Measurements from ENCODE around the gene STK32B.

STK32B gene

DNA sequence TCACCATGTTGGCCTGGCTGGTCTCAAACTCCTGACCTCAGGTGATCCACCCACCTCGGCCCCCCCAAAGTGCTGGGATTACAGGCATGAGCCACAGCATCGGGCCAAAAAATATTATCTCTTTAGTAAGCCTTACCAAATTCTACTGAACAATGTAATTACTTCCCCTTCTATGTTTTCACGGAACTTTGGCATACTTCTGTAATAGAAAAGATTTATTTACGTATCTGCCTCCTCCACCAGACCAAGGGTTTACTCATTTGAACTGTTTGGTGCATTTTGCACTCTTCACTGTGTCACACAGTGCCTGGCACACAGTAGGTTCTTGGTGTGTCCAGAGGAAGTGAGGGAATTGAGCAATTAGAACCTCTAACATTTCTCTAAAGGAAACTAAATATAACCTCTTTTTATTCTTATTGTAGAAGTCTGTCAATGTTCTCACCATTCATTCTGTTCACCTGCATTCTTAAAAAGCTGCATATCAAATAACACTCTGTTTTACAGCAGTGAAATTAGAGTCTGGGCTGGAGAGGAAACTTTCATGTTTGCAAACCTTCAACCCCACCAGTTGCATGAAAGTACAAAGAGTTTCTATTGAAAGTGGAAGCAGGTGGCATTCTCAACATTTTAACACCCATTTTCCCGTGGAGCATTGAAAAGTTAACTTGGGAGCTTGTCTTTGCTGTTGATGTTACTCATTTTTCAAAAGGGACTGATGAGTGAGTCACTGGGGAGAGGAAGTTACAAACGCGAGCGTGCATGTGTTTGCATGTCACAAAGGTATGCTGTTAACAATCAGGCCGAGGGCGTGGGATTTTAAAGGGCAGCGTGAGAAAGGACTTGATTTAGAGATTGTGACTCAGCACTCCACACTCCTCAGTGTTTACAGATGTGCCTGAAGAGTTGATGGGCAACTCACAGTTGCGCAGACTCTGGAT is 314.1 kb downstream of the STK32B start:
- DNase-seq (ENCODE audit: low read depth, low spot score): no peak
- no peak overlapping the region for H3K4me3 ChIP-seq (ENCODE audit: low read length)

GRCh38 chr4:5366009-5366386 is 314.7 kb downstream of the STK32B start:
- DNase-seq (ENCODE audit: low read depth, low spot score): no peak
- H3K4me3 ChIP-seq (ENCODE audit: low read length): no peak overlapping the region

- no peak for DNase-seq (ENCODE audit: low read depth, low spot score)
Measured at GRCh38 chr4:5366421-5366820, 315.1 kb downstream of the STK32B start.

DNA sequence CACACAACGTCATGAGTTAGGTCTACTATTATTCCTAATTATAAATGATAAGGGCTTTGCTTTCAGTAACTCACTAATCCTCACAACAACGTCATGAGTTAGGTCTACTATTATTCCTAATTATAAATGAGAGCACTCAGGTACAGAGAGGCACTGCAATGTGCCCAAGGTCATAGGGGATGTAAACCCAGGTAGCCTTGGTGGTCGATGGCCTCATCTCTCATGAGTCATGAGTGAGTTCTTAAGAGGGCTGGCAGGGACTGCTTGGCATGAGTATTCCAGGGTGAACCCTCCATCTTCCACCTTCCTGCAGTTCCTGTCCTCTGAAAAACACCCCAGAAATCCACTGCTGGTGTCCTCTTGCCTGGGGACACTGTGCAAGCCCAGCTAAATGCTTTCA is 317.1 kb downstream of the STK32B start:
- H3K4me3 ChIP-seq (ENCODE audit: low read length): no peak overlapping the region

More at GRCh38 chr4:5366421-5366820, 315.1 kb downstream of the STK32B start:
- H3K4me3 ChIP-seq (ENCODE audit: low read length): no peak overlapping the region

GRCh38 chr4:5370286-5370685 is 319.0 kb downstream of the STK32B start:
- no peak overlapping the region for H3K4me3 ChIP-seq (ENCODE audit: low read length)
- no peak for DNase-seq (ENCODE audit: low read depth, low spot score)

More for the DNA sequence above, 317.1 kb downstream of the STK32B start:
- DNase-seq (ENCODE audit: low read depth, low spot score): no peak

- H3K4me3 ChIP-seq (ENCODE audit: low read length): no peak overlapping the region
- no peak for DNase-seq (ENCODE audit: low read depth, low spot score)
Measured at GRCh38 chr4:5371415-5372190, 320.3 kb downstream of the STK32B start.

- H3K4me3 ChIP-seq (ENCODE audit: low read length): no peak overlapping the region
- DNase-seq (ENCODE audit: low read depth, low spot score): no peak
Measured at GRCh38 chr4:5372198-5372597, 320.9 kb downstream of the STK32B start.

DNA sequence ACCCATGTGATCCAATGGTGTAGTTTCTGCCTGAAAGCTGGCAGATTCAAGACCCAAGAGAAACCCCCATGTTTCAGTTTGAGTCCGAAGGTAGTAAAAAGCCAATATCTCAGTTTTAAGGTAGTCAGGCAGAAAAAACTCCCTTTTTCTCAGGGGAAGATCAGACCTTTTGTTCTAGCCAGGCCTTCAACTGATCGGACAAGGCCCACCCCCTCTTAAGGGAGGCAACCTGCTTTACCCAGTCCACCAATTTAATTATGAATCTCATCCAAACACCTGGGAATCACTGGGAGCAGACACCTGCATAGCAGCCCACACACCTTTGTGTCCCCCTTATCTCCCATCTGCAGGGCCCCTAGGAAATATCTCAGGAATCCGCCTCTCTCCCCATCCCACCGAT is 322.0 kb downstream of the STK32B start:
- H3K4me3 ChIP-seq (ENCODE audit: low read length): no peak overlapping the region
- DNase-seq (ENCODE audit: low read depth, low spot score): no peak

GRCh38 chr4:5374592-5374991 is 323.3 kb downstream of the STK32B start:
- no peak overlapping the region for H3K4me3 ChIP-seq (ENCODE audit: low read length)
- no peak for DNase-seq (ENCODE audit: low read depth, low spot score)

GRCh38 chr4:5374994-5375393 is 323.7 kb downstream of the STK32B start:
- no peak for DNase-seq (ENCODE audit: low read depth, low spot score)
- H3K4me3 ChIP-seq (ENCODE audit: low read length): no peak overlapping the region

DNA sequence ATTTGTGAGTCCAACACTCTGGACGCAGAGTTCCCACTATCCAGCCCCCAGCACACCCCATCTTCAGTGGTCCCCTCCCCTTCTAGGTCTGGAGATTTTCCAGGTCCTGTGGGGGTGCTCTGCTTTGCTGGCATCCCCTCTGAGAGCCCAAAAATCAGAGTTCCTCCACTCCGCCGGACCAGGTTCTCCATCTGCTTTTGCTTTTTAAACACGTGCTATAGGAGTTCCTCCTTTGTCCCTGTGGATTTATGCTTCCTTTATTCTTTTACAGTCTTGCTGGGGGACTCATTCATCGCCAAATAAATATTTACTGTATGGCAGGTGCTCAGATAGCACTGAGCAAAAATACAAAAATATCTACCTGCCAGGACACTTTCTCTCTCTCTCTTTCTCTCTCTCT is 324.7 kb downstream of the STK32B start:
- no peak overlapping the region for H3K4me3 ChIP-seq (ENCODE audit: low read length)
- DNase-seq (ENCODE audit: low read depth, low spot score): no peak

- no peak overlapping the region for H3K4me3 ChIP-seq (ENCODE audit: low read length)
- no peak for DNase-seq (ENCODE audit: low read depth, low spot score)
Measured at GRCh38 chr4:5378002-5378401, 326.7 kb downstream of the STK32B start.

- no peak for DNase-seq (ENCODE audit: low read depth, low spot score)
- H3K4me3 ChIP-seq (ENCODE audit: low read length): no peak overlapping the region
Measured at GRCh38 chr4:5379895-5380294, 328.6 kb downstream of the STK32B start.

DNA sequence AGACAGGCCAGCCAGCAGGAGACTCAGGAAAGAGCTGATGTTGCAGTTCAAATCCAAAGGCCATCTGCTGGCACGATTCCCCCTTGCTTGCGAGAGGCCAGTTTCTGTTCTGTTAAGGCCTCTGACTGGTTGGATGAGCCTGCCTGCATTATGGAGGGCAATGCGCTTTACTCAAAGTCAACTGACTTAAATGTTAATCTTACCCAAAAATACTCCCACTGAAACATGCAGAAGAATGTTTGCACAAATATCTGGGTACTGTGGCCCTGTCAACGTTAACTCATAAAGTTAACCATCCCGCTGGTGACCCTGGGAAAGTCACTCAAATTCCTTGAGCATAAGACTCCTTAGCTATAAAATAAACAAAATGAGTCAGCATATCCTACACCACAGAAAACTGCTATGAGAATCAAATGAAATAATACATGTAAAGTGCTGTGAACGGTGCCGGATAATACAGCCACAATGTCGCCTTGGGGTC is 330.7 kb downstream of the STK32B start:
- no peak for DNase-seq (ENCODE audit: low read depth, low spot score)
- H3K4me3 ChIP-seq (ENCODE audit: low read length): no peak overlapping the region

GRCh38 chr4:5383191-5383980 is 332.1 kb downstream of the STK32B start:
- no peak for DNase-seq (ENCODE audit: low read depth, low spot score)

DNA sequence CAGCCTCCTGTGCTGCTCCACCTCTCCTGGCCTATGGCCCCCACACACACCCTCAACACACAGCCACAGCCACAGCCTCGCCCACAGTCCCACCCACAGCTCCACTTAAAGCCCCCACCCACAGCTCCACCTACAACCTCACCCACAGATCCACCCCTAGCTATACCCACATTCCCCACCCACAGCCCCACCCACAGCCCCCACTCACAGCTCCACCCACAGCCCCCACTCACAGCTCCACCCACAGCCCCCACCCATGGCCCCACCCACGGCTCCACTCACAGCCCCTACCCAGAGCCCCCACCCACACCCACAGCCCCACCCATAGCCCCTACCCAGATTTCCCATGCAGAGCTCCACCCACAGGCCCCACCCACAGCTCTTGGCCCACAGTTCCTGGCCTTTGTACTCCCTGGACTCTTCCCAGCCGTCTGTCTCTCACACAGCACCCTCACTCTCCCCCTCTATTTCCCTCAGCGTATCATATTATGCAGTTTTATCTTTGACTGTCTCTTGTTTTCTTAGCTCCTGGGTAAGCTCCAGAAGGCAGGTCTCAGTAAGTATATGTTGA is 334.5 kb downstream of the STK32B start:
- peak; percentile 11 for DNase-seq (ENCODE audit: low read depth, low spot score)
- H3K4me3 ChIP-seq (ENCODE audit: low read length): no peak overlapping the region

More at GRCh38 chr4:5383191-5383980, 332.1 kb downstream of the STK32B start:
- no peak overlapping the region for H3K4me3 ChIP-seq (ENCODE audit: low read length)

DNA sequence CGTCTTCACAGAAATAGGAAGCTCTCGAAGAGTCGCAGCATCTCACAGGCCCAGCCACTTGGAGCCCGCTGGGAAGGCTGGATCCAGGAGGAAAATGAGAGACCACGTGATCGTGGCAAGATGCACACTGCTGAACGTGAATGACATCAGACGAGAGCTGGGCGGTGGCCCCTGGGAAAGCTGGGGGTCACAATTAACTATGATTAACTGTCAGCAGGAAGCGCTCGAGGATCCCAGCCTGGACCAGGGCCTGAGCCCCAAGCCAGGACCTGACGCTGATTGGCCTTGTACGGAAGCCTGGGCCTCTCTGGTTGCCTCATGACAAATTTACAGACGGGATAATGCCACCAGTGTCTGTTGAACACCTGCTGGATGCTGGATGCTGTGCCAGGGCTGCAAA is 335.6 kb downstream of the STK32B start:
- H3K4me3 ChIP-seq (ENCODE audit: low read length): no peak overlapping the region
- DNase-seq (ENCODE audit: low read depth, low spot score): no peak

DNA sequence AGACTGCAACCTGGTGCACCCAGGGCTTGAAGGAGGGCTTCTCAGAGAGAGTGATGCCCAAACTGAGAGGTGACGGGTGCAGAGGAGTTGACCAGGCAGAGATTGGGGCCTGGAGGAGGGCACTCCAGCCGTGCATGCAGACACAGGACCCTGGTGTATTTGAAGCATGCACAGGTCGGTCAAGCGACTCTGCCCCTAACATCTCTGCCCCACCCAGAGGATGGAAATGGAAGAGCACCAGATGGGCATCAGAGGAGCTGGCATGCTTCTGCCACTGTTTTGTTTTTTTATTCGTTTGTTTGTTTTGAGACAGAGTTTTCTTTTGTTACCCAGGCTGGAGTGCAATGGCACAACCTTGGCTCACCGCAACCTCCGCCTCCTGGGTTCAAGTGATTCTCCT is 336.2 kb downstream of the STK32B start:
- H3K4me3 ChIP-seq (ENCODE audit: low read length): no peak overlapping the region
- no peak for DNase-seq (ENCODE audit: low read depth, low spot score)

GRCh38 chr4:5389756-5390310 is 338.6 kb downstream of the STK32B start:
- H3K4me3 ChIP-seq (ENCODE audit: low read length): no peak overlapping the region
- DNase-seq (ENCODE audit: low read depth, low spot score): no peak
